ENCODE measurements around the gene ANKRD42. TPM values are rescaled to one million over a fixed set of nuclear protein-coding genes. Genes with fewer than 3 reads are reported as not detected.

Gene ANKRD42
- total and polyA plus RNA-seq, 9 of the 15 experiments (the other 6 are each of a cell fraction or from before 2014, with no cell fraction given): 2.8 to 9.1 (median 6.1) TPM

GRCh38 chr11:83150450-83150849, 43.1 kb upstream of the ANKRD42 start (continued):
- TF ChIP-seq PBX2 (CRISPR knock-in tag; IDR thresholded peaks at IDR 0.05; ENCODE audit: low read depth) (no peak), PBX2 (tag; conservative IDR thresholded peaks at IDR 0.05; ENCODE audit: low read depth) (peak; percentile 68), TCF15 (CRISPR knock-in tag; IDR thresholded peaks at IDR 0.05) (0 out of 2 replicates have a peak, but pooled peaks have one; percentile 34), HNRNPUL1 (IDR thresholded peaks at IDR 0.05; ENCODE audit: low read length) (no peak)

GRCh38 chr11:83151274-83151977, 42.1 kb upstream of the ANKRD42 start:
- in situ Hi-C loops (cut with MboI) (no loop called here), intact Hi-C loops (cut with micrococcal nuclease) (no loop called here)
- H3K4me3 ChIP-seq: no peak overlapping the region
- H3K27ac ChIP-seq (ENCODE audit: extremely low read depth, low read depth, low read length): peak overlapping the region; percentile 56
- ChIA-PET POLR2A (interaction anchor here (0.6 to 2.3 kb wide), 8 partner anchors 9 to 114 kb away, joined by 3 to 9 read pairs (median 4); partner anchors contain the start of gene RAB30), CTCF (ENCODE audit: low intra/inter-chr PET ratio) (interaction anchor here (0.7 kb wide), 1 partner anchor 113 kb away, joined by 3 read pairs; no protein-coding TSS in a partner anchor)
- ATAC-seq (peak; percentile 73), FAIRE-seq (peak; percentile 84), DNase-seq (ENCODE audit: extremely low read depth in 1 of 4, low spot score in 3 of 4) (peak; percentile 37 to 87 (median 51))
- no TSS peak for BruUV-seq (replicated peaks)
- H3K4me2 ChIP-seq (ENCODE audit: insufficient read depth, low read length): peak overlapping the region; percentile 32; the same call in 1 of the 2 replicates
- no peaks in the 10 kb centered on the region for H3K36me3 ChIP-seq (ENCODE audit: control insufficient read depth, insufficient read depth, low read length)
- H3K27me3 ChIP-seq (ENCODE audit: control insufficient read depth in 2 of 2, insufficient read depth in 2 of 2, low read length in 2 of 2): no peaks in the 10 kb centered on the region
- H3K9ac ChIP-seq (ENCODE audit: insufficient read depth in 1 of 2, low read depth in 2 of 2, low read length in 2 of 2): peak overlapping the region in 1 of 2 experiments; percentile 66; a peak in 2 of 4 replicates
- WGBS (ENCODE audit: insufficient coverage, low coverage, missing lambda C conversion rate): 17% methylated on average over 9 of the region's 10 CpGs
- H2AFZ ChIP-seq (ENCODE audit: low read depth, low read length): peak overlapping the region; percentile 28; the same call in 1 of the 2 replicates
- no peaks in the 10 kb centered on the region for H4K20me1 ChIP-seq (replicated peaks; ENCODE audit: control insufficient read depth, insufficient read depth, low read length)
- H3K79me2 ChIP-seq (ENCODE audit: control insufficient read depth, insufficient read depth, low read length): no peaks in the 10 kb centered on the region
- H3K9me3 ChIP-seq (replicated peaks; ENCODE audit: control insufficient read depth, insufficient read depth, low read depth, low read length): no peaks in the 10 kb centered on the region
- peaks cover 18 to 33% of the 10 kb centered on the region in 2 experiments for H3K4me1 ChIP-seq (replicated peaks in 1 of 2; ENCODE audit: control insufficient read depth in 2 of 2, insufficient read depth in 2 of 2, low read length in 2 of 2)
- no peaks in the 10 kb centered on the region for H3K9me1 ChIP-seq (ENCODE audit: control insufficient read depth, insufficient read depth, low read length)
- TF ChIP-seq RBM34 (IDR thresholded peaks at IDR 0.05; ENCODE audit: borderline replicate concordance, insufficient read depth, low read length): no peak
- TF ChIP-seq ZFP91 (CRISPR knock-in tag; IDR thresholded peaks at IDR 0.05): no peak
- no peak for TF ChIP-seq CBX2 (IDR thresholded peaks at IDR 0.05; ENCODE audit: insufficient read depth, low read length, poor library complexity, severe bottlenecking)
- TF ChIP-seq ZNF57 (CRISPR knock-in tag; IDR thresholded peaks at IDR 0.05): no peak
- no peak for TF ChIP-seq NFIC (IDR thresholded peaks at IDR 0.05)
- TF ChIP-seq THAP12 (CRISPR knock-in tag; IDR thresholded peaks at IDR 0.05): no peak
